HG03103 (cell line): Measurements from ENCODE around the gene SLC2A10.

Experiments used
- ATAC-seq: cut with Tn5 transposase; IDR thresholded peaks from one replicate; pipeline ENCODE4 v1.9.1; 2021; ENCODE audit warnings: low read depth; ENCODE audit not compliant: unreplicated experiment

Gene SLC2A10

DNA sequence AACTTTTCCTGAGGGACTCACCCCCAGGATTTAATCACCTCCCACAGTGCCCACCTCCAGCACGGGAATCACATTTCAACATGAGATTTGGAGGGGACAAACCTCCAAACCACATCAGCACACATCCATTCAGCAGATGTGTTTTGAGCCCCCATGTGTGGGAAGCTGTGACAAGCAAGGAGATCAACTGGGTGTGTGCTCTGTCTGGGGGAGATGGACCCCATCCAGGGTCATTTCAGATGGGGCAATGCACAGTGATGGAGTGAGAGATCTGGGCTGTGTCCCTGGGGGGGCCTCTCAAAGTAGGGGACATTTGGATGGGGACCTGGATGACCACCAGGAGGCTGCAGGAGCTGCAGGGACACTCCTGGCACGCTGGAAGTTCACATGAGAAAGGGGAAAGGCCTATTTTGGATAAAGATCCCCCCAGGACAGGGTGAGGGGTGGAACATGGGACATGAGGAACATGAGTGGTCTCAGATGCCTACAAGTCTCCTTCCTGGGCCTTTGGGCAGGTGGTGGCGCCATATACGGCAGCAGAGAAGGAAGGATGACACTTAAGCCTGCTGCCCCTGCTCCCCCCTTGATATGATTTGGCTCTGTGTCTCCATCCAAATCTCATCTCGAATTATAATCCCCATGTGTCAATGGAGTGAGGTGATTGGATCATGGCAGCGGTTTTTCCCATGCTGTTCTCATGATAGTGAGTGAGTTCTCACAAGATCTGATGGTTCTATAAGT, 49.6 kb downstream of the SLC2A10 start:
- ATAC-seq, result no peak

DNA sequence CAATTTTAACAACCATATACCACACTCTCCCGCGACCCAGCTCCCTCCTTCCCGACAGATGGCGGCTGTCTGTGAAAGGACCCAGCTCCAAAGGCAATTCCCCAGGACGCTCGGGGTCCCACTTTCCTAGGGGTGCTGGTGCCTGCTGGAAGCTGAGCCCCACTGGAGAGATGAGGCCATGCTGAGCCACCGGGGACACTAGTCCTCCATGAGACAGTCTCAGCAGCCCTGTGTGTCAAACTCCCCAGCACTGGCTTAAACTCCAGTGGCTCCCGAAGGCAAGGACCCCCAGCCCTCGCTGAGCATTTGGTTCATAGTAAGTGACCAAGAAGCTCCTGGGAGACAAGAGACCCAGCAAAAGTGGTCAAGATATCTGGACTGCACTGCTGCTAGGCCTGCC, 52.1 kb downstream of the SLC2A10 start:
- ATAC-seq, result no peak

DNA sequence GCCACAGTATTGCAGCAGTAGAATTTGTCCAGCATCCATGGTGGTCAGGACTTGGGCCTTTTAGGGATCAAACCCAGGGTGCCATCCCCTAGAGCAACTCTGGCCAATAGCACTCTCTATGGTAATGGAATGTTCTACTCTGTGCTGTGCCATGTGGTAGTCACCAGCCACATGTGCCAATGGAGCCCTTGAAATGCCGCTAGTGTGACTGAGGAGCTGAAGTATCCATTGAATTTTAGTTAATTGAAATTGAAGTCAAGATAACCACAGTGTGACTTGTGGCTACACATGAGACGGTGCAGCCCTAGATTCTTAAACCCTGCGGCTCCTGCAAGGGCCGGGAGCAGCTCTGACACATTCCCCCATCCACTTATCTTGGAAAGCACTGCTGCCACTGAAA, 54.6 kb downstream of the SLC2A10 start:
- no peak for ATAC-seq

DNA sequence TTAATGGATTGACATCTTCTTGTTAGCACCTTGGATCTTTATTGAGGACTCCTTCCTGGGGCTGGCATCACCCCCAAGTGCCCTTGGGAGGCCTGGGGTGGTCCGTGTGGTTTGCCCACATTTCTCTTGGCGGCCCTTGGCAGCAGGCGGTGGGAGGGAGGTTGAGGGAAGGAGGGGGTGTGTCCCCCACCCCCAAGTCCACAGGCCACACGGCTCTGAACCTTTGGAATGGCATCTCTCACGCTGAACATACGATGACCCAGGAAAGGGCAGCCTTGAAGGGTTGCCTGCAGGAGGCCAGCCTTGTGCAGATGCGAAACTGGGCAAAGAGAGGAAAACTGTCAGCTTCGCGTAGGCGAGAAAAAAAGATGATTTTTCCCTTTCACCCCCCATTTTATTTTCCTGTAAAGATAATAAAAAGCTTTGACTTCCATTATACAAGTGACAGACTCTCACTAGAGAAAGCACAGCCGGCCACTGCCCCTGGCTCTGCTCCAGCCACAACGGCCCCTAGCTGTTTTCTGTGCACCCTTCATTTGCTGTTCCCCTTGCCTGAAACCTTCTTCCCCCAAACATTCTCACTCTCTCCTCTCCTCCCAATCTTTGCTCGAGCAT, 56.2 kb downstream of the SLC2A10 start:
- no peak for ATAC-seq

DNA sequence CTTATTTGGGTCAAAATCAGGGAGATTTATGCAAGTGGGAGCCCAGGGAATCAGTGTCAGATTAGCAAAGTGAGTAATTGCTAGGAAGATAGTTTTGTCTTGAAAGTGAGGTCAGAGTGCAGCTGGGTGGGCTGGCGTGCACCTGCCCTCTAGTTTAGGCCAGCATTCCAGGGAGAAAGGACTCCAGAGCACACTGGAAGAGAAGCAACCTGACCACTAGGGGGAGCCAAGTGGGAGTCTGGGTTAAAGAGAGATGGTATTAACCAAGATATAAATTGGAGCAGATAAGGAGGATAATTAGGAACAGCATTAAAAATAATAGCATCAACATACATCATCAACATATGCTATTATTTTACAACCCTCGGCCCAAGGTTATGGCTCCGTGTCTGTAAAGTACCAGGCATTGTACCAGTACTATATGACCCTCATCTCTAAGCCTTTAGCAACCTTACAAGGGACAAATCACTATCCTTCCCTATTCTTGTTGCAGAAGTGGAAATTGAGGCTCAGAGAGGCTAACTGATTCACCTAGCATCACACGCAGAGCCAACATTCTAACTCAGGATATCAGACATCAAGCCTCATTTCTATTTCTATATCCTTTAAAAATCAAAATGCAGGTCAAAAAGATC, 57.8 kb downstream of the SLC2A10 start:
- ATAC-seq, result no peak

DNA sequence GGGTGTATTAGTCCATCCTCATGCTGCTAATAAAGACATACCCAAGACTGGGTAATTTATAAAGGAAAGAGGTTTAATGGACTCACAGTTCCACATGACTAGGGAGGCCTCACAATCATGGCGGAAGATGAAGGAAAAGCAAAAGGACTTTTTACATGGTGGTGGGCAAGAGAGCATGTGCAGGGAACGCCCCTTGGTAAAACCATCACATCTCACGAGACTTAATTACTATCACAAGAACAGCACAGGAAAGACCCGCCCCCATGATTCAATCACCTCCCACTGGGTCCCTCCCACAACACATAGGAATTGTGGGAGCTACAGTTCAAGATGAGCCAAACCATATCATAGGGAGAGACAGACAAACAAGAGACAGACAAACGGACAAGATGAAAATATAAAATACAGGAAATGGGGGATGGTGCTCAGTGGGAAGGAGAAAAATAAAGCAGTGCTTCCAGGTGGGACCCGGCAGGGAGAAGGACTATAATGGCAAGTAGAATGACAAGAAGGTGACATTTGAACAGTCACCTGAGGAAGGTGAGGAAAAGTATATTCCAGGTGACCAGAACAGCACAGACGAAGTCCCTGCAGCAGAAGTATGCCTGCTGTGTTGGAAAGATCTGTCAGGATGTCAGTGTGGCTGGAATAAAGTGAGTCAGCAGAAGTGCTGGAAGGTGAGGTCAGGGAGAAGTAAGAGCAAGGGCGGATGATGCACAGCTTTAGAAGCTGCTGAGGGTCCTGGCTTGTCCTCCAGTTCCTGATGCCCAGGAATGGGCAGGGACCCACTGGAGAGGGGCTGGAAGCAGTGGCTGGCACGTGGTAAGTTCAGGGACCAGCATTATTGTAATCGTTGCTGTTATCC, 61.1 kb downstream of the SLC2A10 start:
- ATAC-seq, result no peak

DNA sequence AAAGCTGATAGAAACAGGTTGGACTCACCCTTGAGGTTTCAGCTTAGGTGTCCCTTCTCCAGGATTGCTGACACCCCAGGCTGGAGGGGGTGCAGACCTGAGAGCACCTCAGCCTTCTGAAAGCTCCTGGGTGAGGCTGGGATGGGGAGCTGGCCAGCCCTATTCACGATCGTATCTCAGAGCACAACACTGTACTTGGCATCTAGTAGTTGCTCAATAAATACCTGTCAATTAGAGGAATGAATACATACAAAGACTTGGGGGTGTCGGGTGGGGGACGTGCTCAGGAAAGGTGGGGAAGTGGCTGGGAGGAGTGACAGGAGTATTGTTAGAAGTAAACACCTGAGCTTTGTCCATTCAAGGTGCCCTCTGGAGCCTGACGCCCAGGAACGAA, 61.7 kb downstream of the SLC2A10 start:
- no peak for ATAC-seq

DNA sequence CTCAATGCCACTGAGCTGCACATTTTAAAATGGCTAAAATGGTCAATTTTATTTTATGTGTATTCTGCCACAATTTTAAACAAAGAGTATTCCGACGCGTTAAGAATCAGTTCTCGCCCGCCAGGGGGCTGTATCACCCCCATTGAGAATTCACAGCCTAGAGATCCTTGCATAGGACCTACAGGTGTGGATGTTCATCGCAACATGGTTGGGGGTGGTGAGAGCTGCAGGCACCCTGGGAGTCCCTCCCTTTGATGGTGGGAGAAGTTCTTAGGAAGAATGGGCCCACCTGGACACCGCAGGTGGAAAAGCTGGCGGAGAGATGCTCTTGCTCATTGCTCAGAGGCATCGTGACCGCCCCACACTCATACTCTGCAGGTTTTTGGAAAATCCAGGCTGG, 63.5 kb downstream of the SLC2A10 start:
- no peak for ATAC-seq

DNA sequence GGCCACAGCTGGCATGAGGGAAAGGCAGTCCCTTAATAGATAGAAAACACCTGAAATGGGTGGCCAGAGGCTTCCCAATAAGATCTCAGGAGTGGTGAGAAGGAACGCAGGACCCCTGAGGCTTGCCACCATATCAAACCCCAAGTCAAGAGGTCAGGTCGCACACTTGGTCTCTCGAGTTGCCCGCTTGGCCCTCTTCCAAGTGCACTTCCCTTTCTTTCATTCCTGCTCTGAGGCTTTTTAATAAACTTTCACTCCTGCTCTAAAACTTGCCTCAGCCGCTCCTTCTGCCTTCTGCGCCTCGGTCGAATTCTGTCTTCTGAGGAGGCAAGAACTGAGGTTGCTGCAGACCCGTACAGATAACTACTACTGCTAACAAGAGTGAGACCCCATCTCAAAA, 64.2 kb downstream of the SLC2A10 start:
- ATAC-seq, result no peak

DNA sequence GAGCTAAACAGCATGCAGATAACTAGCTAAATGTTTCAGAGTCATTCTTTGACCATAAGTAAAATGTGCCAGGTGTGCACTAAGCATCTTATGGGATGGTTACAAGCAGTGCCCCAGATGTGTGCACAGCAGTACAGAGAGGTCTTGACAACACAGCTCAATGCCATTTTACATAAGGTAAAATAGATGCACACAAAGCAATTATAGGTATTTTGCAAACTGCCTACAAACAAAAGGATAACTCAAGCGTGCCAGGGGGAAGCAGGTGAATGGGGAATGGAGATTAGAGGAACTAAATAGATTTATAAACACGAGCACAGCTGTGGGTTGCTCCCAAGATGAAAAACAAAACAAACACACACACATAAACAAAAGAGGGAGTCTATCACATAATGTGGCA, 64.8 kb downstream of the SLC2A10 start:
- ATAC-seq, result no peak

DNA sequence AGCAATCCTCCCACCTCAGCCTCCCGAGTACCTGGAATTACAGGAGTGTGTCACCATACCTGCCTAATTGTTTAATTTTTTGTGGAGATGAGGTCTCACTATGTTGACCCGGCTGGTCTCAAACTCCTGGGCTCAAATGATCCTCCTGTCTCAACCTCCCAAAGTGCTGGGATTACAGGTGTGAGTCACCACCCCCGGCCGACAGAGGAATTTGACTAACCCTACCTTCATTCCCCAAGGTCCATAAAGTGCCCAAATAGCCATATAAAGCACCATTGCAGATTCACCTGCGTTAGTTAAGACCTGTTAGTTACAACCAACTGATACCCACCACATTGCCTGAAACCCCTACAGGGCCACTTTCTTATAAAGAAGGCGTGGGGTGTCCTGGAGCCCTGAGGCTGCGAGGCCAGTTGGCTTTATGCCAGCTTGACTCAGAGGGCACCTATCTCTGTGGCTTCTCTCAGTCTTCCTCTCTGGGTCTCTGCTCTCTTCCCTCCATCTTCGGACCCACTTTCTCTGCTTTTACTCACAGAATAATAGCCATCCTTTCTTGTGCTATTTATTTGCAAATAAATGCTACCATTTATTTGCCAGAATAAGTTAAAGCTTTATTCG, 65.6 kb downstream of the SLC2A10 start:
- ATAC-seq, result no peak

DNA sequence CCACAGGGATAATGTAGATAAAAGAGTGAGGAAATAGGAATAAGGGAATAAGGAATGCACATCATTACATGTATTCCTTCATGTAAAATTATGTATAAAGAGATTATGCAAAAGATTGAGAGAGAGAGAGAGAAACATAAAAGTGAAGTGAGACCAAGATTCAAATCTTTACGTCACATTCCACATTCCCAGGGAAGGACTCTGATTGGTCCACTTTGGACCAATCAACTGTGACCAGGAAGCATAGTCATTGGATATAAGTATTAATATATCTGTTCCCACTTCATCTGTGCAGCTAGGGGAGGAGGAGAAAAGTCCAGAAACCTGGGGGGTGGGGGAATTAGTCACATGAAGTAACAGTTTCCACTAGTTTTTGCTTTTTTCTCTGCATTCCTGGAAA, 66.4 kb downstream of the SLC2A10 start:
- no peak for ATAC-seq

DNA sequence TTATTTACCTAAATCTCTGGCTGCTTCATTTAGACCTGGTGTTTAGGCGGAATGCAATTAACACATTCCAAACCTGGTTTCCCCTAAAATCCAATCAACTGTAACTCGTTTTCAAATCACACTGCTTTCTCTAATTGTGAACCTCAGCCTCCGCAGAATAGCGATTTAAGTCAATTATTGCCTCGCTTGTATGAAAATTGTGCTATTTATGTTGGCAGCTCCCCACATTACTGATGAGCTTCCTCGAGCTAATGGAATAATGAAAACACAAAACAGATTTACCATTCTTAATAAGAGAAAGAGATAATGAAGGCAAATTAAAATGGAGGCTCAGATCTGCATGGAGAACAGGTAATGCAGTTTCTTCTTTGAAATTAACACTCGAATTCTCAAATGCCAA, 67.9 kb downstream of the SLC2A10 start:
- no peak for ATAC-seq

DNA sequence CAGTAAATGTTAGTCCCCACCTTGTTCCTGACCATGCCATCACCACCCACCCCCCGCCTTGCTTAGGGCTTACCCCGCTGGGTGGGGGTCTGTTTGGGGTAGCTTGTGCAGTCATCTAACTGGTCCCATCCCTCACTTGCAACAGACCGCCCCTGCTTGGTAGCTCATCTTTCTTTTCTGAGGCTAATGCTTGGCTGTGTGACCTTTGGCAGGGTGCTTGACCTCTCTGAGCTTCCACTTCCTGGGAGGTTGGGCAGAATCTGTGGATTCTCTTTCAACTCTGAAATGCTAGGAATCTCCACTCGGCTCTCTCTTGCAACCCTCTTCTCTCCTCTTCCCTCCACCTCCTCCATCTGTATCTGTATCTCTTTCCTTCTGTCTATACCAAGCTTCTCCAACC, 70.4 kb downstream of the SLC2A10 start:
- no peak for ATAC-seq

DNA sequence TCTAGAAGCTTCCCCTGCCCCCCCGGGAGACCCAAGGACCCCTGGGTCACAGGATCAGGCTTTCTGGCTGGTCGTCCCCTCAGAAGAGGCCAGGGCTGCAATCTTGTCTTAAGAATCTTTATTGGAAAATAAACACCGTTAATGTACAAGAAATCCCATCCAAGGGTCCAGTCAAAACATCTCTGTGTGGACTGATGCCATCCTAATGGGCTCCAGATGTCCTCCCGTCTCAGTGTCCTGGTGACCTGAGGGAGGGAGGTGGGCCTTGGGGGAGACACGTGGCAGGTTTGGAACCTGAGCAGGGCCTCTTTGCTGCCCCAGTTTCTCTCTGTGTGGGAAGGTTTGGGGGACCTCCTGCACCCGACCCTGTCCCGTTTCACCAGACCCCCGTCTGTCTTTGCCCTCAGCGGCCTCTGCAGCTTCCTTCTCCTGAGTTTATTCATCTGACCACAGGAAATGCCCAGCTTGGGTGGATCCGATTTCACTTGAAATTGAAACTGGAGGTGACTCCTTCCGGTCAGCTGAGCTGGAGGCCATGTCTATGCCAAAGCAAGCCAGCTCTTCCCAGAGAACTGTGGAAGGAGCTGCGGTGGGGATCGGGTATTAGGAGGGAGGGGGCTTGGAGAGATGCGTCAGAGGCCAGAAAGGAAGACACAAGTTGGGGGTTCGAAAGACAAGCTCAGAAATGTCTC, 75.1 kb downstream of the SLC2A10 start:
- no peak for ATAC-seq
